HCT116 (cell line): Measurements from ENCODE around the gene RASL11A. TPM values are rescaled to one million over a fixed set of nuclear protein-coding genes. Genes with fewer than 3 reads are reported as not detected.
"Not testable (repeated sequence)": the region's sequence is repeated elsewhere in the genome, so short reads cannot be mapped to it uniquely, and the experiment has no call there.

Experiments
- ATAC-seq: fragments of 200-7000 bp; cut with Tn5 transposase; 2 replicates; pipeline ENCODE4 v1.9.1; 2020; ENCODE audit warnings: mild to moderate bottlenecking, moderate library complexity
- BruUV-seq: library from RNA; stranded (reverse); fragments of 400-500 nt; replicated peaks from 2 replicates; lab custom pipeline; 2021; lab: Mats Ljungman, UMichigan
- CTCF ChIA-PET: fragments of 300-600 bp; sonication (Branson Sonifier 250); formaldehyde crosslinking; loops from one replicate; lab custom pipeline; 2021; ENCODE audit warnings: antibody characterized with exemption; lab: Charles Lee
- POLR2A ChIA-PET: fragments of 300-600, 350-600 bp; sonication (Branson Sonifier 250); formaldehyde crosslinking; loops from one replicate; lab custom pipeline; 2021; ENCODE audit warnings: antibody characterized with exemption; lab: Charles Lee
- RAD21 ChIA-PET, 2 experiments: fragments of 300-600 bp; sonication (Branson Sonifier 250); formaldehyde crosslinking; loops; one replicate each; lab custom pipeline; 2023; ENCODE audit warnings: low total read pairs in 2 of 2; ENCODE audit not compliant: uncharacterized antibody in 2 of 2, unreplicated experiment in 2 of 2, low non-redundant PET in 1 of 2; lab: Charles Lee
- DNase-seq: peaks from one replicate; pipeline ENCODE4 v3.0.0-alpha.2; 2010; ENCODE audit warnings: low read depth, low spot score
- H2AFZ ChIP-seq: fragments of 200-600 bp; shearing (Covaris generic), sonication (generic); 2 replicates; pipeline ENCODE4 v1.6.1; 2017; ENCODE audit warnings: low read depth, mixed run types, mixed read lengths, antibody characterized with exemption, low read length; ENCODE audit not compliant: poor library complexity, severe bottlenecking
- H3K27ac ChIP-seq: 2 replicates; pipeline ENCODE4 v1.5.1; 2012; ENCODE audit warnings: low read depth, low read length
- H3K27me3 ChIP-seq: fragments of 200-600 bp; sonication (generic); 2 replicates; pipeline ENCODE4 v1.6.1; 2016; ENCODE audit warnings: mixed run types, low read length, mixed read lengths; ENCODE audit not compliant: insufficient read depth
- H3K36me3 ChIP-seq, 2 experiments: fragments of 200-500 bp in 1 of 2; fragments of 200-600 bp in 1 of 2; sonication (Bioruptor generic) in 1 of 2; sonication (generic) in 1 of 2; 2 replicates each; pipeline versions ENCODE4 v1.5.1 to v1.6.1; 2014 to 2016; ENCODE audit warnings: low read length in 2 of 2, inconsistent platforms in 1 of 2, mixed read lengths in 1 of 2, mixed run types in 1 of 2; ENCODE audit not compliant: insufficient read depth in 2 of 2, control insufficient read depth in 1 of 2
- H3K4me1 ChIP-seq, 2 experiments: fragments of 200-600 bp in 1 of 2; sonication (generic) in 1 of 2; 2 replicates each; pipeline versions ENCODE4 v1.5.1 to v1.6.1; 2012 to 2017; ENCODE audit warnings: low read length in 2 of 2, inconsistent platforms in 1 of 2, mild to moderate bottlenecking in 1 of 2, mixed read lengths in 1 of 2, mixed run types in 1 of 2, moderate library complexity in 1 of 2; ENCODE audit not compliant: insufficient read depth in 2 of 2, control insufficient read depth in 1 of 2
- H3K4me2 ChIP-seq: fragments of 200-600 bp; sonication (generic); 2 replicates; pipeline ENCODE4 v1.6.1; 2017; ENCODE audit warnings: mixed run types, low read length, mixed read lengths
- H3K4me3 ChIP-seq, 2 experiments: fragments of 200-600 bp in 1 of 2; sonication (generic) in 1 of 2; replicated peaks in 1 of 2; 2 replicates each; pipeline ENCODE4 v1.5.1; 2011 to 2016; ENCODE audit warnings: low read length in 2 of 2, control low read depth in 1 of 2, low read depth in 1 of 2, mild to moderate bottlenecking in 1 of 2, mixed read lengths in 1 of 2, mixed run types in 1 of 2
- H3K79me2 ChIP-seq: fragments of 200-600 bp; sonication (generic); 2 replicates; pipeline ENCODE4 v1.6.1; 2017; ENCODE audit warnings: mild to moderate bottlenecking, mixed run types, low read length, moderate library complexity, mixed read lengths; ENCODE audit not compliant: insufficient read depth
- H3K9ac ChIP-seq: fragments of 200-600 bp; sonication (generic); 2 replicates; pipeline ENCODE4 v1.6.1; 2016; ENCODE audit warnings: low read length, mixed read lengths
- H3K9me2 ChIP-seq: fragments of 200-600 bp; sonication (generic), shearing (Covaris generic); 2 replicates; pipeline ENCODE4 v1.6.1; 2017; ENCODE audit warnings: mixed run types, mild to moderate bottlenecking, moderate library complexity; ENCODE audit not compliant: insufficient read depth
- H3K9me3 ChIP-seq, 2 experiments: fragments of 200-500 bp in 1 of 2; fragments of 200-600 bp in 1 of 2; sonication (Bioruptor generic) in 1 of 2; sonication (generic) in 1 of 2; 2 replicates each; pipeline ENCODE4 v1.6.1; 2014 to 2017; ENCODE audit warnings: low read length in 2 of 2, mixed read lengths in 2 of 2, inconsistent platforms in 1 of 2, low read depth in 1 of 2, mild to moderate bottlenecking in 1 of 2, mixed run types in 1 of 2, moderate library complexity in 1 of 2; ENCODE audit not compliant: control insufficient read depth in 1 of 2, insufficient read depth in 1 of 2
- H4K20me1 ChIP-seq: fragments of 200-600 bp; sonication (generic), shearing (Covaris generic); 2 replicates; pipeline ENCODE4 v1.6.1; 2017; ENCODE audit warnings: mixed run types, mild to moderate bottlenecking, moderate library complexity; ENCODE audit not compliant: insufficient read depth
- intact Hi-C: fragments of 100-400 bp; cut with micrococcal nuclease; formaldehyde crosslinking; loops from 2 replicates; pipeline ENCODE4 v1.10.0; 2022
- total RNA-seq: library from RNA; stranded (reverse); gene quantifications from one replicate; pipeline ENCODE4 v1.2.1, GENCODE V29; 2021; ENCODE audit not compliant: unreplicated experiment

Gene RASL11A
- total RNA-seq, 1 experiment from 2014 or later = 5.0 TPM

DNA sequence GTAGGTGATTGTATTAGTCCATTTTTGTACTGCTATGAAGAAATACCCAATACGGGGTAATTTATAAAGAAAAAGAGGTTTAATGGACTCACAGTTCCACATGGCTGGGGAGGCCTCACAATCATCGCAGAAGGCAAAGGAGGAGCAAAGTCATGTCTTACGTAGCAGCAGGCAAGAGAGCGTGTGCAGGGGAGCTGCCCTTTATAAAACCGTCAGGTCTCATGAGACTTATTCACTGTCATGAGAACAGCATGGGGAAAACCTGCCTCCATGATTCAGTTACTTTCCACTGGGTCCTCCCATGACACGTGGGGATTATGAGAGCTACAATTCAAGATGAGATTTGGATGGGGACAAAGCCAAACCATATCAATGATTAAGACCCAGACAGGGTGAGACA, 51.8 kb downstream of the RASL11A start:
- H4K20me1 ChIP-seq, ATAC-seq, H3K27me3 ChIP-seq, BruUV-seq, H3K36me3 ChIP-seq, H2AFZ ChIP-seq, H3K79me2 ChIP-seq, CTCF ChIA-PET, H3K4me3 ChIP-seq, RAD21 ChIA-PET, H3K9me3 ChIP-seq, DNase-seq, H3K9ac ChIP-seq, intact Hi-C loops, POLR2A ChIA-PET, H3K27ac ChIP-seq, H3K4me2 ChIP-seq, H3K4me1 ChIP-seq, H3K9me2 ChIP-seq: not testable (repeated sequence)

Other genes with a start within 250 kb of the RASL11A start
- gene USP12, start 99.0 kb upstream of the RASL11A start, total RNA-seq = 28.3 TPM
- gene RPL21, start 19.3 kb upstream of the RASL11A start, total RNA-seq = 915 TPM
- gene GTF3A, start 153.8 kb downstream of the RASL11A start, total RNA-seq = 102 TPM
- 27.8 TPM for gene MTIF3, start 179.7 kb downstream of the RASL11A start, total RNA-seq